ENCODE measurements around the gene C16orf92. TPM values are rescaled to one million over a fixed set of nuclear protein-coding genes. Genes with fewer than 3 reads are reported as not detected.

Gene C16orf92
- total RNA-seq, 1 experiment from 2014 or later, result not detected

DNA sequence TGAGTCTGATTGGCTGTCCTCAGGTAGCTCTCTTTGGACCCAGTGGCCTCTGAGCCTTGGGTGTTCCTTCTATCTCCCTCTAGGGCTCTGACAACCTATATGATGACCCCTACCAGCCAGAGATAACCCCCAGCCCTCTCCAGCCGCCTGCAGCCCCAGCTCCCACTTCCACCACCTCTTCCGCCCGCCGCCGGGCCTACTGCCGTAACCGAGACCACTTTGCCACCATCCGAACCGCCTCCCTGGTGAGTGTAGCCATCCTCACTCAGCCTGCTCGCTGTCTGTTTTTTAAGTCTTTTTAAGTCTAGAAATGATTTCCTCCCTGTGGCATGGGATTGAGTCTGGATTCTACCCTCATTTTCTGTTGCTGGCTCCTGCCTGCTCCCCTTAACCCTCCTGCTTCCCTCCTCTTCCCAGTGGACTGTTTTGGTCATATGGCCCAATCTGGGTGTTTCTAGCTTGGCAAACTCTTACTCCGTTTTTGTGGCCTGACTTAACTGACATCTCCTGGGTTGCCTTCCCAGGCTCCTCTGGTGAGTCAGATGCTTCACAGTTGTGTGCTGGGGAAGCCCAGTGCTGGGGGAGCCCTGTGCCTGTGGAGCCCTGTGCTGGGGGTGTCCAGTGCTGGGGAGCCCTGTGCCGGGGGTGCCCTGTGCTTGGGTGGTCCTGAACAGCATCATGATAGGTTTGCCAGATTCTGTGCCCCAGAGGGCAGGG, 39.4 kb upstream of the C16orf92 start:
- ChIA-PET CTCF (no interaction called here), POLR2A (ENCODE audit: low non-redundant PET) (no interaction called here)
- Histone ChIP-seq H3K27ac (ENCODE audit: low read depth, low read length, poor library complexity, severe bottlenecking) (no peak overlapping the region), H3K4me1 (ENCODE audit: insufficient read depth, low read length, poor library complexity, severe bottlenecking) (no peaks in the 10 kb centered on the region), H3K27me3 (replicated peaks; ENCODE audit: insufficient read depth, low read depth, low read length, poor library complexity) (no peaks in the 10 kb centered on the region), H3K9me3 (ENCODE audit: low read depth, low read length, poor library complexity, severe bottlenecking) (no peaks in the 10 kb centered on the region), H3K36me3 (ENCODE audit: insufficient read depth, low read length, poor library complexity, severe bottlenecking) (peaks cover 99% of the 10 kb centered on the region), H3K4me3 (ENCODE audit: low read depth, low read length, poor library complexity, severe bottlenecking) (no peak overlapping the region)
- intact Hi-C loops (cut with micrococcal nuclease; ENCODE audit: unreplicated experiment), result no loop called here
- no peak for TF ChIP-seq EZH2 (IDR thresholded peaks at IDR 0.05; ENCODE audit: borderline replicate concordance, low read depth, low read length, poor library complexity, severe bottlenecking)
- TF ChIP-seq, protein P1, sequence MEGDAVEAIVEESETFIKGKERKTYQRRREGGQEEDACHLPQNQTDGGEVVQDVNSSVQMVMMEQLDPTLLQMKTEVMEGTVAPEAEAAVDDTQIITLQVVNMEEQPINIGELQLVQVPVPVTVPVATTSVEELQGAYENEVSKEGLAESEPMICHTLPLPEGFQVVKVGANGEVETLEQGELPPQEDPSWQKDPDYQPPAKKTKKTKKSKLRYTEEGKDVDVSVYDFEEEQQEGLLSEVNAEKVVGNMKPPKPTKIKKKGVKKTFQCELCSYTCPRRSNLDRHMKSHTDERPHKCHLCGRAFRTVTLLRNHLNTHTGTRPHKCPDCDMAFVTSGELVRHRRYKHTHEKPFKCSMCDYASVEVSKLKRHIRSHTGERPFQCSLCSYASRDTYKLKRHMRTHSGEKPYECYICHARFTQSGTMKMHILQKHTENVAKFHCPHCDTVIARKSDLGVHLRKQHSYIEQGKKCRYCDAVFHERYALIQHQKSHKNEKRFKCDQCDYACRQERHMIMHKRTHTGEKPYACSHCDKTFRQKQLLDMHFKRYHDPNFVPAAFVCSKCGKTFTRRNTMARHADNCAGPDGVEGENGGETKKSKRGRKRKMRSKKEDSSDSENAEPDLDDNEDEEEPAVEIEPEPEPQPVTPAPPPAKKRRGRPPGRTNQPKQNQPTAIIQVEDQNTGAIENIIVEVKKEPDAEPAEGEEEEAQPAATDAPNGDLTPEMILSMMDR (conservative IDR thresholded peaks at IDR 0.05; ENCODE audit: low read depth, low read length), result no peak
- no TSS peak for BruUV-seq (replicated peaks)
- DNase-seq (ENCODE audit: low spot score), result no peak

DNA sequence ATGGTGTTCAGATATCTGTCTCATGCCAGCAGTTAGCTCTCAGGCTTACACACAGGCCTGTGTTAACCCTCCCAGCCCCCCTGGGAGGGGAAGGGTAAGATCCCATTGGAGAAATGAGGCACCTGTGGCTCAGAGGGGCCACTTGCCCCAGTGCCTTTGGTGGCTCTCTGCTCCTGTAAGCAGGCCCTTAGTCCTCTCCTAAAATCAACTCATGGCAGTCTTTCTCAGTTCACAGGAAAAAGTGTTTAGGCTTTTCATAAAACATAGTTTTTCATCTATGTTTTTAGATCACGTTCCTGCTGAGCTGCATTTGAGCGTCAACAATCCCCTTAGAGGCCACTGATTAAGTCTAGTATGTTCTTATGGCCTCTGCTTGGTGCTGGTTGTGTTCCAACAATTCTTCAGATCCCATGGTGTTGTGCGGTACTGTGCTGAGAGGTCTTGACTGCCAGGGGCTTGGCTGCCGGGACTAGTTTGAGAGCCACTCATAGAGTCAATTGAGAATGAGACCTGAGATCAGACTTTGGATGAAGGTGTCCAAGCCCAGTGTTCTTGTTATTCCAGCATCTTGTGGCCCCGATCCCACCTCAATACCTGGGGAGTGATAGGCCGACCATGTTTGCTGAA, 38.7 kb upstream of the C16orf92 start:
- Histone ChIP-seq H3K9me3 (ENCODE audit: low read depth, low read length, poor library complexity, severe bottlenecking) (no peaks in the 10 kb centered on the region), H3K4me1 (ENCODE audit: insufficient read depth, low read length, poor library complexity, severe bottlenecking) (no peaks in the 10 kb centered on the region), H3K36me3 (ENCODE audit: insufficient read depth, low read length, poor library complexity, severe bottlenecking) (peaks cover 93% of the 10 kb centered on the region), H3K4me3 (ENCODE audit: low read depth, low read length, poor library complexity, severe bottlenecking) (no peak overlapping the region), H3K27me3 (replicated peaks; ENCODE audit: insufficient read depth, low read depth, low read length, poor library complexity) (no peaks in the 10 kb centered on the region), H3K27ac (ENCODE audit: low read depth, low read length, poor library complexity, severe bottlenecking) (no peak overlapping the region)
- no peak for TF ChIP-seq EZH2 (IDR thresholded peaks at IDR 0.05; ENCODE audit: borderline replicate concordance, low read depth, low read length, poor library complexity, severe bottlenecking)
- TF ChIP-seq, protein P1 (conservative IDR thresholded peaks at IDR 0.05; ENCODE audit: low read depth, low read length), result no peak
- ChIA-PET CTCF (no interaction called here), POLR2A (ENCODE audit: low non-redundant PET) (no interaction called here)
- intact Hi-C loops (cut with micrococcal nuclease; ENCODE audit: unreplicated experiment), result no loop called here
- DNase-seq (ENCODE audit: low spot score), result no peak
- no TSS peak for BruUV-seq (replicated peaks)

DNA sequence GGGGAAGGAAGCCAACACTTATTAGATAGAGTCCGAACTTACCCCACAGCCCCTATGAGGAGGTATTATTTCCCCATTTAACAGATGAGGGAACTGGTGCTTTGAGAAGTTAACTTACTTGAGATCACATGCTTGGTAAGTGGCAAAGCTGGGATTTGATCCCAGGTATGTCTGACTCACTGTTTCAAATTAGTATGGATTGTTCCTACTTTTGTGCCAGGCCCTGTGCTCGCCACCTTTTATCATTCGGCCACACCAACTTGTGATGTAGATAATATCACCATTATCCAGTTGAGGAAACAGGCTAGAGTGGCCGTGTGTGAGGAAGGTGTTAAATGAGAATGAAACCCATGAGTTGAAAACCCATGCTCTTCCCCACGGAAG, 38.2 kb upstream of the C16orf92 start:
- H3K9me3 ChIP-seq (ENCODE audit: low read depth, low read length, poor library complexity, severe bottlenecking), result no peaks in the 10 kb centered on the region
- CTCF ChIA-PET, result no interaction called here
- H3K27ac ChIP-seq (ENCODE audit: low read depth, low read length, poor library complexity, severe bottlenecking), result no peak overlapping the region
- intact Hi-C loops (cut with micrococcal nuclease; ENCODE audit: unreplicated experiment), result no loop called here
- BruUV-seq (replicated peaks), result no TSS peak
- H3K27me3 ChIP-seq (replicated peaks; ENCODE audit: insufficient read depth, low read depth, low read length, poor library complexity), result no peaks in the 10 kb centered on the region
- DNase-seq (ENCODE audit: low spot score), result no peak
- TF ChIP-seq, protein P1 (conservative IDR thresholded peaks at IDR 0.05; ENCODE audit: low read depth, low read length), result no peak
- TF ChIP-seq EZH2 (IDR thresholded peaks at IDR 0.05; ENCODE audit: borderline replicate concordance, low read depth, low read length, poor library complexity, severe bottlenecking), result no peak
- POLR2A ChIA-PET (ENCODE audit: low non-redundant PET), result no interaction called here
- no peak overlapping the region for H3K4me3 ChIP-seq (ENCODE audit: low read depth, low read length, poor library complexity, severe bottlenecking)
- peaks cover 92% of the 10 kb centered on the region for H3K36me3 ChIP-seq (ENCODE audit: insufficient read depth, low read length, poor library complexity, severe bottlenecking)
- no peaks in the 10 kb centered on the region for H3K4me1 ChIP-seq (ENCODE audit: insufficient read depth, low read length, poor library complexity, severe bottlenecking)

Measured in A673 (cell line).